HG03521 (cell line): Measurements from ENCODE around the gene PEX14.
"Not testable (repeated sequence)": the region's sequence is repeated elsewhere in the genome, so short reads cannot be mapped to it uniquely, and the experiment has no call there.

Experiments used
- ATAC-seq: cut with Tn5 transposase; IDR thresholded peaks from one replicate; pipeline ENCODE4 v1.9.1; 2021; ENCODE audit warnings: mild to moderate bottlenecking, moderate library complexity; ENCODE audit not compliant: unreplicated experiment

The PEX14 gene

DNA sequence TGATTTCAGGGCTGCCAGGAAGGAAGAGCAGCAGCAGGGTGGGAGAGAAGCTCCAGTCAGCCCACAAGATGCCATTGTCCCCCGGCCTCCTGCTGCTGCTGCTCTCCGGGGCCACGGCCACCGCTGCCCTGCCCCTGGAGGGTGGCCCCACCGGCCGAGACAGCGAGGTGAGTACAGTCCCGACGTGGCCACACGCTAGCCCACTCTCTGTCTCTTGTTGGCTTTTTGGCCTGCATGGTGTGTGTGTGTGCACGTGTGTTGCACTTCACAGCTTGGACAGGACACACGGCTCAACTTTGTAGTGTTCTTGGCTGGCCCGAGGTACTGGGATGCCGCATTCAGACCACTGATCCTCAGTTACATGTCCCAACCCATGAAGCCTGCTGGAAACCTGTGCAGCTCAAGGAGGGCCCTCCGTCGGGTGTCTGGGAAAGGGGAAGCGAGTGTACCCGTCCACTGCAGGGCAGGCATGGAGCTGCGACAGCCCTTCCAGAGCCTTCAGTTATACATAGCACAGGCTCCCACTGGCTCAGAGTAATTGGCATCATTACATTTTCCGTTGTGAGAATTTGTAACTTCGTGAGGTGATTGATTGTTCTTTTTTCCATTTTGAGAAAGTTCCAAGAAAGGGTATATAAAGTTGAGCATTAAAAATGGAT lies 24.5 kb upstream of the PEX14 start:
- no peak for ATAC-seq

DNA sequence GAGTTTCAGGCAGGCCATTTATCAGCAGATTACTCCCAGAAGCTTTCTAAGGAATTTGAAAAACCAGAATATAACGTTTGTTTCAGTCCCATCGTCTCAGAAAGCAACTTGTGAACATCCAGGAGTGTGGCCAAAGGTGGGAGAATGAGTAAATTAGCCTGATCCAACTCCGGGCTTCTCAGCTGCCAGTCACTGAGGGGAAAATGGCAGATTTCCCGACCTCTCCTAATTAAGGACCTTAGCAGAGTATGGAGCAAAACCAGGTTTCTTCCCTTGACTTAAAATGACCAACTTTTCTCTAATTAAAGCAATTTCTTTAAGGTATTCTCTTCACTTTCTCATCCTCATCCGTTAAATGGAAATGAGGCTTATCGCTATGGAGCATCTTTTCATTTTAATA lies 23.9 kb upstream of the PEX14 start:
- ATAC-seq, result no peak

DNA sequence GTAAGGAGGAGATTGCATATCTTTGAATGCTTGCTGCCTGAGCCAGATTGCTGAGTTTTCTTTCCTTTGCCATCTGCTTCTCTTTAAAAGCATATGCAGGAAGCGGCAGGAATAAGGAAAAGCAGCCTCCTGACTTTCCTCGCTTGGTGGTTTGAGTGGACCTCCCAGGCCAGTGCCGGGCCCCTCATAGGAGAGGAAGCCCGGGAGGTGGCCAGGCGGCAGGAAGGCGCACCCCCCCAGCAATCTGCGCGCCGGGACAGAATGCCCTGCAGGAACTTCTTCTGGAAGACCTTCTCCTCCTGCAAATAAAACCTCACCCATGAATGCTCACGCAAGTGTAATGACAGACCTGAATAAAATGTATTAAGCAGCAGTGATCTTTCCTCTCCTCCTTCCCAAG lies 23.5 kb upstream of the PEX14 start:
- no peak for ATAC-seq

DNA sequence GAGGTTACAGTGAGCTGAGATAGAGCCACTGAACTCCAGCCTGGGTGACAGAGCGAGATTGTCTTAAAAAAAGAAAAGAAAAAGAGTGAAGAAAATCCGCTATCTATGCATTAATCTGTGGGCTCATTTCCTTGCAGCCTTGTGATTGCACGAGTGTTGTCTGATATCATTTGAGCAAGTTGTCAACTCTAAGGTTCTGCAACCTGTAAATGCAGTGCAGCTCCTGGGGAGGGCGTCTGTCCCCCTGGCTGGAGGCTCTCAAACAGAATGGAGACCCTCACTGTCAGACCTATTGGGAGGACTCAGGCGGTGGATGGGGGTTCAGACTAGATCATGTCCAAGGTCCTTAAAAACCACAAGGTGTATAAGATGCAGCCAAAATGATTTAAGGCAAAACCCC lies 18.7 kb upstream of the PEX14 start:
- ATAC-seq, result no peak

DNA sequence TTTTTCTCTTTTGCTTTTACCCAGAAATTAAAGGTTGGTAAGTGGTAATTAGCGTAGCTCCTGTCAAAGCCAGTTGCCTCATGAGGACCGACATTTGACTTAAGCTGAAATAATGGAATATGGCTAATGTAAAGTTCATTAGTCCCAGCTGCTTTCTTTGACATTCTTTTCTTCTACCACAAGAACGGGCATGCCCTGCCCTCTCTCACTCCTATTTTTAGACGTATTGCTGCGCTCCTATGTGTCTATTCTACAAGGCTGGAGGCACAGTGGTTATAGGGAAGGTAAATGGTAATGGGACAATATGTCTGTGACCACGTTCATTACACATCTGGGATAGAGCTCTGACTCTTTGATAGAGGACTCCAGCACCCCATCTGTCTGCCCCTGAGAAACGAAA lies 18.1 kb upstream of the PEX14 start:
- ATAC-seq, result no peak

DNA sequence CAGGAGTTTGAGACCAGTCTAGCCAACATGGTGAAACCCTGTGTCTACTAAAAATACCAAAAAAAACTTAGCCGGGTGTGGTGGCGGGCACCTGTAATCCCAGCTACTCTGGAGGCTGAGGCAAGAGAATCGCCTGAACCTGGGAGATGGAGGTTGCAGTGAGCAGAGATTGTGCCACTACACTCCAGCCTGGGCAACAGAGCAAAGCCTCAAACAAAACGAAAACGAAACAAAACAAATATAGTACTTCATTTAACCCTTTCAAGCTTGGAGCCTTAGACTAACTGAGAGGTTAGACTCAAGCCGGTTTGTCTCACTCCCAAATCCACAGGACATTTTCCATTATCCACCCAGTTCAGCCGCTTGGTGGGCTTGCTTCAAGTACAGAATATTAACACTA lies 17.3 kb upstream of the PEX14 start:
- not testable (repeated sequence) for ATAC-seq

DNA sequence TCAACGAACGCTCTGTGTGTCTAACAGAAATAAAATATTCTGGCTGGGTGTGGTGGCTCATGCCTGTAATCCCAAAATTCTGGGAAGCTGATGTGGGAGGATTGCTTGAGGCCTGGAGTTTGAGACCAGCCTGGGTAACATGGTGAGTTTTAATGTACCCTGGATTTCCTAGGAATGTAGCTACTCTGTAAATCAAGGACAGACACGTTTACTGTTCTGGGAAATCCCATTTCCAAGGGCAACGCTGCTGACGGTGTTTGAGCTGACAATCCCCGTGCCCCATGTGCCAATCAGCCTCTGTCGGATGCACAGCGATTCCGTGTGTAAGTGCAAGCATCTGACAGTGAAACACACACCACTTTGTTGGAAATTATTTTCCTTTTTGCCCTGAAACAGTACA lies 16.9 kb upstream of the PEX14 start:
- no peak for ATAC-seq

DNA sequence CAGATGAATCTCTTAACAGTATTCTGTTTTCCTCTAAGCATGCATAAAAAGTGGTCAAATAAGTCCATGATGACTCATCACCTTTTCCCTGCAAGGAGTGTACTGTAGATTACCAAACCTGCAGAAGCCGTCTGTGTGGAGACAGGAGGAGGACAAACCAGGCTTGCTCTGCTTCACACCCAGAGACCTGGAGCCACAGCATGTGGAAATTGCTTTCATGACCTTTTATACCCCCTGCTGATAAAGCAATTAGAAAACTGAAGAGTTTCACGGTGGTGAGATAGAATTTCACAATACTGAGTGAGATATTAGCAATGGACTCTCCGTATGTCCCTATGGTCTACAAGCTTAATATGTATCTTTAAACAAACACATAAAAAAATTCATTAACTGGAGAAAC lies 15.6 kb upstream of the PEX14 start:
- ATAC-seq, result no peak

DNA sequence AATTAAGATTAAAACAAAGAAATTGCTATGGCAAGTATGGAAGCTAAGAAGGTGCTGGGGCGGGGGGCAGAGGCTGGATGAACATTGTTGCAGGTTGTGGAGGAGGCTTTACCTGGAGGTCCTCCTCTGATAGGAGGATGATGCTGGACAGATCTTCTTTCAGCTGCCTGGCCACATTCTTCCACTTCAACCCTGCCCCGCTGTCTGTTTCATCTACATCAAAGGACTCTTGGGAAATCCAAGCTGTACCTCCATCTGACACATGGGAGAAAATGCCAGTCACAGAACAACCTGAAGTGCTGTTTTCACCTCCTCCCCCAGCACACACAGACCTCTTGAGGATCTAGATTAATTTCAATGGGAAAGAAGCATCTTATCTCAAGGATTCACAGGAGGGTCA lies 7.7 kb upstream of the PEX14 start:
- ATAC-seq, result no peak

DNA sequence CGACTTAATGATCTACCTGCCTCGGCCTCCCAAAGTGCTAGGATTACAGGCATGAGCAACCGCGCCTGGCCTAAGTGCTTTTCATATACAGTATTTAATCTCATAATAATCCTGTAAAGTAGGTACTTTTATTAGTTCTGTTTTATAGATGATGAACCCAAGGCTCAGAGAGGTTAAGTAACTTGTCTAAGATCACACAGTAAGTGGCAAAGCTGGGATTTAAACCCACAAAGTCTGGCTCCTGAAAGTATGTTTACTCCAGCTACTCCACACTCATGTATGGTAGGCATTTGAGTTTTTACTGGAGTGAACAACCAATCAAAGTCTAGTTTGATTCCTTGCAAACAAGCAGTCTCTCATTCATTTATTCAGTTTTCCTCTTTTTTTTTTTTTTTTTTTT lies 4.7 kb upstream of the PEX14 start:
- ATAC-seq, result no peak

DNA sequence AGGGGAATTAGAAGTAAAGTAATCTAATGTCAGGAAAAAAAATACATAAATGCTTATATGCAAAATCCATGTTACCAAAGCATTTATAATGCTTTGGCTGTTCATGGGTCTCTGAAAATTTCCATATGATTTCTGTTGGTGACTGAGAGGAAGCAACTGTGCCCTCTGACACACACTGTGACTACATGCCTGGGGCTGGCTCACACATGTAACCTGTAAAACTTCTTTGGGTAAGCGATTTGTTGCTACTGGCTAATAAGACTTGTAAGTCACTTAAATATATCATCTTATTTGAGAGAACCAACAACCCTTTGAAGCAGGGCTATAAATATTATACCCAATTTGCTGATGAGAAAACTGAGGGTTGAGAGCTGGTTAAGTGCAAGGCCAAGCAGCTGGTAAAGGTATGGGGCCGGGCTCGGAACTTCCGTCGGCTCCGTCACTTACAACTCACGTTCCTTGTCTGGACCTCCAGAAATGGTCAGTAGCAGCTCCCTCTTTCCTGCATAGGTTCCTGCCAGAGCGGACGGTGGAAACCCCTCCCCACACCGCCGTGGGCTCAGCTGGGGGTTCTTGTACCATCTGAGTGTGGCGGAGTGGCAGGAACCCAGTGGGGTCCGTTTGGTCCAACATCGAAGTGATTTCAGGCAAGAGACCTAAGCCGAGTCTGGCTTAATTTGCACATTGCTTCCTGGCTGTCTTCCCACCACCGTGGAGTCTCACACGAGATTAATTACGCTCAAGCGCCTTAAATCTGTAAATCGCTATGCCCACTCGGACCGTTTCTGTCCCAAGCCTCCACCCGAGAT lies 3.1 kb upstream of the PEX14 start:
- ATAC-seq, result no peak

DNA sequence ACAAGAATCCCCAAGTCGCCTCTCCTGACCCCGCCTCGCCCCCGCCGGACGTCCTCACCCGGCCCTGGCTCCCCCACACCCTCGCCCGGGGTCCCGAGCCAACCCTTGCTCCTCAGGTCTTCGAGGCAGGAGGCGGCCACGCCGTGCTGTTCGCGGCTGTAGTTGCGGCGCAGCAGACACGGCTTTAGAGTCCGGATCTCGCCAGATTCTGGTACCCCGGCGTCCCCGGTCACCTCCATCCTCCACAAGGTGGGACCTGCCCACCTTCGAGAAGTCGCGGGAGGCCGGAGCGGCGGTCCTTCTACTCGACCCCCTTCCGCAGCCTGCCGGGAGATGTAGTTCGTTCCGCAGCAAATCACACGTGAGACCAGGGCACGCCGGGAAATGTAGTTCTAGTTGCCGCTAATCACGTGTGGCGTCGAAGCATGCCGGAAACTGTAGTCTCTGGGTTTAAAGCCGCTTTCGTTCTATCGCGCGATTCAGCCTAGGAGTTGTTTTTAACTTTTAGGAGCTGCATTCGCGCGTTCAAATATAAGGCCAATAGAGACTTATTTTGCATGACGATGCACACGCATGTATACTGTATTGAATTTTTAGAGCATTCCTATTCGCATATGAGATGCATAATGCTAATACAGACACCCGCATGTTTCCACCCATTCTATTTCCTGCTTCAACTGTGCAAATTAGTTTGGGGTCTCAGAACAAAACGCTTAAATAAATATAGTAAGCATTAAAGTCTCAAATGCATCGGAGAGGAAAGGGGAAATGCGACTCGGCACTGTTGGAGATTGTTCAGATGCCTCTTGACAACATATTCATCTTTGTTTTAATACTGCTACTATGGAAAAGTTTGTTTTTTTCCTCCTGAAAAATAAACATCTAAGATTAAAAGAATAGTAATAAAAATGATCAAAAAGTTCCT lies 2.3 kb upstream of the PEX14 start, which contains the start of gene DFFA:
TSS of gene DFFA (minus strand) at position 310 of the 925 bp plus-strand sequence. CDS start at position 239, 71 bp downstream.
- peak; percentile 84 for ATAC-seq

DNA sequence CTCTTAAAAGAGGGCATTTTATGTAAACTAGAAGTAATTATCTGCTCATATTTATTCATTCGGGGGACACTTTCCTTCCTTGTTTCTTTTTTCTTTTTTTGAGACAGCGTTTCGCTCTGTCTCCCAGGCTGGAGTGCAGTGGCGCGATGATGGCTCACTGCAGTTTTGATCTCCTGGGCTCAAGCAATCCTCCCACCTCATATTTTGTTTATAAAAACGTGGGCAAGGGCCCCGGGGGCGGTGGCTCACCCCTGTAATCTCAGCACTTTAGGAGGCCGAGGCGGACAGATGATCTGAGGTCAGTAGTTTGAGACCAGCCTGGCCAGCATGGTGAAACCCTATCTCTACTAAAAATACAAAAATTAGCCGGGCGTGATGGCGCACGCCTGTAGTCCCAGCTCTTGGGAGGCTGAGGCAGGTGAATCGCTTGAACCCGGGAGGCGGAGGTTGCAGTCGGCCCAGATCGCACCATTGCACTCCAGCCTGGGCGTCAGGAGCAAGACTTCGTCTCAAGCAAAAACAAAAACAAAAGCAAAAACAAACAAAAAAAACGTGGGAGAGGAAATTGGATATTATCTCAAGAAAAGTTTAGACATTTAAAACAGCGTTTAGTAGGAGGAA lies 1.5 kb upstream of the PEX14 start:
- no peak for ATAC-seq

DNA sequence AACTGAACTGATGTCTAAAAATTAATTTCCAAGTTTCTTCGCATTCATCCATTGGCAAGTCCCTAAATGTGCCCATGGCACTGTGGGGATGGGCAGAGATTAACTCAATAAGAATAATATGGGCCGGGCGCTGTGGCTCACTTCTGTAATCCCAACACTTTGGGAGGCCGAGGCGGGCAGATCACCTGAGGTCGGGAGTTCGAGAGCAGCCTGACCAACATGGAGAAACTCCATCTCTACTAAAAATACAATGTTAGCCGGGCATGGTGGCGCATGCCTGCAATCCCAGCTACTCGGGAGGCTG lies 489 bp upstream of the PEX14 start:
- ATAC-seq, result not testable (repeated sequence)

DNA sequence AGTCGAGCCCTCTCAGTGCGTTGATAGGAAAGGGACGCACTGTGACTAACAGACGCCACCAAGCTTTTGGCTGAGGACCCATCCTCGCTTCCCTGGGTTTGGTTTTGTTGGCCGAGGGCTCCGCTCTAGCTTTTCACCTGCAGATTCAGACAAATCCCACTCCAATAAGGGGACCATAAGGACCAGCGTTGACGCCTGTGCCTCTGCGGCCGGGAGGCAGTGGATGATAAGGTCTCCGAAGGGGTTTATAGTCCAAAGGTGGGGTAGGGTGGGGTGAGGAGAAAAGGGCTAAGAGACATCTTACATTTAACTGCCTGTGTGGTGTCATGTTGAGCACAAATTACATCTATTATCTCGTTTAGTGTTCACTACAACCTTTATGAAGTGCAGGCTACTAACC lies 760 bp downstream of the PEX14 start:
- ATAC-seq, result no peak

DNA sequence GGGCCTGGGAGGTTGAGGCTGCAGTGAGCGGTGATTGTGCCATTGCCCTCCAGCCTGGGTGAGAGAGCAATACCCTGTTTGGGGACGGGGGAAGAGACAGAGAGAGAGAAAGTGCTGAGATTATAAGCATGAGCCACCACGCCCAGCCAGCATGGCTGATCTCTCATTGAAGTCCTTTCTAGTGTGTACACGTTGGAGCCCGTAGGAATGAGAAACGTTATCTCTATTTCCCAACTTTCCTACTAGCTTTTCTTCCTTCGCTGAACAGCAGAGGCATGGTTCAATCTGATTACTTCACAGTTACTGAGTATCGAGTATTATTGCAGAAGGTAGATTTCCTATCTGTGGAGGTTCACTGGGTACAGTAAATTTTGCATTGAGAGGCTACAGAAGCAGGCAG lies 4.5 kb downstream of the PEX14 start:
- no peak for ATAC-seq

DNA sequence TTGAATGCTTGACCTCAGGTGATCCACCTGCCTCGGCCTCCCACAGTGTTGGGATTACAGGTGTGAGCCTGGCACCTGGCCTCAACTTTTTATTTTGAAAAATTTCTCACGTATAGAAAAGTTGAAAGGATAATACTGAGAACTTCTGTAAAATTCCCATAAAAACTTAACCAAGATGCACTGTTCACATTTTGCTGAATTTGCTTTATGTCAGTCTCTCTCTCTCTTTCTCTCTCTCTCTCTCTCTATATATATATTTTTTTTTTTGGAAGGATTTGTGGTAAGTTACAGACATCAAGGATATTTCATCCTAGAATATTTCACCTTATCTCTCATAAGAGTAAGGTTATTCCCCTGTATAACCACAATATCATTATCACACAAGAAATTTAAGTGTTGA lies 5.9 kb downstream of the PEX14 start:
- no peak for ATAC-seq

DNA sequence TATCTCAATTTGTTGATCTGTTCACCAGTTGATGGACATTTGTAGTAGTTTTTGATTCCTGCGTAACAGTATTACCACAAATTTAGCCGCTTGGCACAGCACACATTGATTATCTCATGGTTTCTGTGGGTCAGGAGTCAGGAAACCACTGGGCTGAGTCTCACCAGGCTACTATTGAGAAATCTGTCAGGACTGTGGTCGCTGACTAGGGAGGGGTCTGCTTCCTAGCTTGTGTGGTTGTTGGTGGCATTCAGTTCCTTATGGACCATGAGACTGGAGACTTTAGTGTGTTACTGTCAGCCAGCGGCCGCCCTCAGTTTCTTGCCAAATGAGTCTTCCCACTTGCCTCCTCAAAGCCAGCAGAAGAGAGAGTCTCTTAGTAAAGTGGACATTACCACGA lies 9.8 kb downstream of the PEX14 start:
- ATAC-seq, result no peak

DNA sequence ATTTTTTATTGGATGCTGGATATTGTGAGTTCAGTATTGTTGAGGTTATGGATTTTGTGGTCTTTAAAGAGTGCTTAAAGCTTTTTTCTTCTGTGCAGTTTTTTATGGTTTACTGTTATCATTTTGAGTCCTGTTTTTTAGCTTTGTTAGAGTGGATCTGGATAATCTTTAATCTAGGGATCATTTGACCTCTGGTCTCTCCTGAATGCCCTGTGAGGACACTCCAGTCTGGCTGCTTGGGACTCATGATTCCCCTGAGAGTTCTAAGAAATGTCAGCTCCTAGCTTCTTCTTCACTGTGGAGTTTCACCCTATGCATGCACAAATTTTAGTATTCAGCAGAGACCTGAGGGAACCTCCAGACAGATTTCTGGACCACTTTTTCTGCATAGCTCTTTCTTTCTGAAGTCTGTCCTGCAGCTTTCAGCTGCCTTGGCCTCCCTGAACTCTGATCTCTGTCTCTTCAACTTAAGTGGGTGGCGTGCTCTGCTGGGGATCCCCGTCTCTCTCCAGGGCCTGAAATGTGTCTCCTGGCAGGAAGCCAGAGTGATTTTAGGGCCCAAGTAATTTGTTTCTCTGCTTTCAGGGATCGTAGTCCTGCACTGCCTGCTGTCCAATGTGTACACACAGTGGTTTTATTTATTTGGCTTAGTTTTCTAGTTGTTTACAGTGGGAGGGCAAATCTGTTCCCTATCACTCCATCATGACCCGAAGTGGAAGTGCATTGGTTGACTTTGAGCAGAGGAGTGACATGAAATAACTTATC lies 14.7 kb downstream of the PEX14 start:
- ATAC-seq, result no peak

DNA sequence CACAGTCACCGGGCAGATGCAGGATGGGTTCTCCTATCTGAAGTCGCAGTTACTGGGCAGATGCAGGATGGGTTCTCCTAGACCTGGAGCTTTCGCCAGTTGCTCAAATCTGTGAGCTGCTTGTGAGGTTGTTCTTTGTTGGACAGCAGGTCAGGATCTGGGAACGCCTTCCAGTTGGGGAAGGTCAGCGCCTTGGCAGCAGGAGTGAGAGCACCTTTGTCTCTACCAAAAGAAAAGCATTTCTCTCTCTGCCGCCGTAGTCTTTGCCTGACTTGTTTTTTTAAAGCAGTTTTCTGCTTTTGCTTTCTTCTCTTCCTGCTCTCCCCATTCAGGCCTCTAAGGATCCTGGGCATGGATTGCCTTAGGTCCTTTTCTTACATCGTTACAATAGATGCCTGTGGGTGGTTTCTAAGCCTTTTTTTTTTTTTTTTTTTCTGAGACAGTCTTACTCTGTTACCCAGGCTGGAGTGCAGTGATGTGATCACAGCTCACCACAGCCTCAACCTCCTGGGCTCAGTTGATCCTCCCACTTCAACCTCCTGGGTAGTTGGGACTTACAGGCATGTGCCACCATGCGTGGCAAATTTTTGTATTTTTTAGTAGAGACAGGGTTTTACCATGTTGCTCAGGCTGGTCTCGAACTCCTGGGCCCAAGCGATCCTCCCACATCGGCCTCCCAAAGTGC lies 15.7 kb downstream of the PEX14 start:
- no peak for ATAC-seq
